ENCODE results near the gene DLGAP4.

GRCh38 chr20:36298795-36299339, 7.3 kb upstream of the DLGAP4 start:
- TF ChIP-seq CTCF (conservative IDR thresholded peaks at IDR 0.05; ENCODE audit: low read depth, low read length) (no peak), EZH2 (IDR thresholded peaks at IDR 0.05; ENCODE audit: borderline replicate concordance, low read depth, low read length, poor library complexity, severe bottlenecking) (no peak)

Data from A673 (cell line).